Stimulated activated naive B cell treated with anti-CD40 and anti-IgM and Interleukin-4, amounts not matched to agents 10 μg/mL and 1 μg/mL and 100 μg/mL, for 72 hours (primary cell): ENCODE results near the gene SKAP1.

Experiments used
- ATAC-seq, 2 donors: fragments of 150-1000 bp; cut with Tn5 transposase; replicated peaks; 2 replicates each; pipeline ENCODE4 v1.10.0; 2021; ENCODE audit warnings: moderate library complexity in 1 of 2
- DNase-seq: peaks from one replicate; pipeline ENCODE4 v3.0.0; 2021
- H3K27ac Mint-ChIP-seq: one replicate; pipeline ENCODE4 v1.8.0; 2022; ENCODE audit warnings: mild to moderate bottlenecking, mixed read lengths
- H3K27me3 Mint-ChIP-seq, 2 donors: one replicate each; pipeline ENCODE4 v1.8.0; 2022; ENCODE audit warnings: mixed read lengths in 2 of 2
- H3K36me3 Mint-ChIP-seq, 2 donors: one replicate each; pipeline ENCODE4 v1.8.0; 2022; ENCODE audit warnings: mixed read lengths in 2 of 2, mild to moderate bottlenecking in 1 of 2
- H3K4me1 Mint-ChIP-seq, 2 donors: one replicate each; pipeline ENCODE4 v1.8.0; 2022; ENCODE audit warnings: mixed read lengths in 2 of 2, mild to moderate bottlenecking in 1 of 2
- H3K4me3 Mint-ChIP-seq, 2 donors: one replicate each; pipeline ENCODE4 v1.8.0; 2022; ENCODE audit warnings: mild to moderate bottlenecking in 2 of 2, mixed read lengths in 2 of 2, moderate library complexity in 1 of 2
- H3K9me3 Mint-ChIP-seq, 2 donors: one replicate each; pipeline ENCODE4 v1.8.0; 2022; ENCODE audit warnings: mixed read lengths in 2 of 2, mild to moderate bottlenecking in 1 of 2

SKAP1 gene

DNA sequence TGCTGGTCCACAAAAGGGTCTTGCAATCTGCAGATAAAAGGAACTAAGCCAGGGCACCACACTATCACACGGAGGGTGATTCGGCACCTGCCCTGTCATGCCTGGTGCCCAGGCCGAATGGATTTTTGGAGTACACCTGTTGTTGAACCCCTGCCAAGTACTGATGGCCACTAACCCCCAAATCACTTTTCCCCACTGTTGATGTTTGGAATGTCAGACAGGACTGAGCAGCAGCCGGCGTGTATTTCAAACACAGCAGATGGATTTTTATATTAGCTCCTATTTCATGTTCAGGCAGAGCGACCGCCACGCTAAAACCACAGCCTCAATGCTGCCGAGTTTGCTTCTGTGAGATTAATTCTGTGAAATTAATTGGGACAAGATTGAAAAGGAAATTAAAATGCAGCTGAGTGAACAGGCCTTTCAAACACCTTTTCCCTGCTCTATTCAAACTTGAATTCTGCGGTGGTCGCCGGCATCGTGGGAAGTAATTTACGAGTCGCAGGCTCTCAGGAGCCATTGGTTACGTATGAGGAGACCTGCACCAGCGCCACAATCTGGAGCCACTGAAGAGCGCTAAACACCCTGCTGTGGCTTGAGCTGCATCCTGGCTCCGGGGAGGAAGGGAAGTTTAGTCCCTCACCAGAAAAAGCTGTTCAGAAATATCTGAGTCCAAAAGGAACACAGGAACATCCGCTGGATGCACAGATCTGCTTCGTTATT lies 274.0 kb downstream of the SKAP1 start:
- H3K4me3 Mint-ChIP-seq, result no peak overlapping the region
- ATAC-seq (no peak), DNase-seq (no peak)
- peaks cover 11 to 21% of the 10 kb centered on the region in 2 donors for H3K36me3 Mint-ChIP-seq
- no peak overlapping the region for H3K27ac Mint-ChIP-seq
- H3K27me3 Mint-ChIP-seq, result no peaks in the 10 kb centered on the region
- H3K4me1 Mint-ChIP-seq, result peaks cover 0 to 1% of the 10 kb centered on the region in 2 donors
- no peaks in the 10 kb centered on the region for H3K9me3 Mint-ChIP-seq

DNA sequence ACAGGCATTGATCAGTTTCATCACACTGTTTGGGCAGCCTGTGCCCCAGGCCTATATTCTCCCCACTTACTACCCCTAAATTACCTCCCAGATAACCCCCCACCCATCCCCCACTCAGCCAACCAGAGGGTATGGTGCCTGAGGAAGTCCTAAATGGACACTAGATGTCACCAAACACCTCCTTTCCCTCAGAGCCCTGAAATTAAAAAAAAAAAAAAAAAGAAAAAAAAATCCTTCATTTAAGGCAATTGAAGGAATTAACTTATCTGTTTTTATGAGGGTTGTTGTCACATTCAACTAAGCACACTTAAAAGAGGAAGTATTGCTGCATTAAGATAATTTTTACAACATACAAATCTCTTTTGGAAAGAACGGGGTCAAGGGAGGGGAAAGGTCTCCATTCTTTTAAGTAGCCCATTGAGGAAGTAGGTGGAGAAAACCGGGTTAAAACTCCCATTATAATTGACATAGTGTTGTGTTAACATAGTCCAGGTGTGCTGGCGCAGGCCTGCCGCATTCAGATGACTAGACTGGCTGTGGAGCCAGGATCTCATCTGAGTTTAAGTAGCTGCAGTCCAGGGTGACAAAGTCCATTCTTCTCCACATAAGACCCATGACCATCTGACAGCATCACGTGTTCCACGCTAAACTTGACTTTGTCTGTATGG lies 276.2 kb downstream of the SKAP1 start:
- DNase-seq (no peak), ATAC-seq (peak in 1 of 2 donors; percentile 41)
- Mint-ChIP-seq H3K36me3 (peaks cover 11 to 34% of the 10 kb centered on the region in 2 donors), H3K9me3 (no peaks in the 10 kb centered on the region), H3K4me1 (peaks cover 0 to 1% of the 10 kb centered on the region in 2 donors), H3K4me3 (no peak overlapping the region), H3K27me3 (no peaks in the 10 kb centered on the region), H3K27ac (no peak overlapping the region)

DNA sequence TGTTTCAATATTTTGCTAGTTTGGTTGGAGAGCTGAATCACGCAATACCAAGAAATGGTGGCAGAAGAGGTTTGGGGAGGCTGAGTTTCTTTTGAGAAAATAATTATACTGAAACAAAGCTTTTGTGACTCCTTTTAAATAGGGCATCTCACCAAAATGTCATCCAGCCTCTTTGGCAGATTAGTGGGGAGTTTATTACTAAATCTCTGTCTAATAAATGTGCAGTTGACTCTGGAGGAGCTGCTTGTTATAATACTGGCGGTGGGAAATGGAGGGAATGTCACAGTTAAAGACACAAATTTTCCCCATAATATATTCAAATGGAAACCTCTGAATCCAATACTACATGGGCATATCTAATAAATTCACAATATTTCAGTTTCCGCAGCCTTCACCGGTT lies 277.7 kb downstream of the SKAP1 start:
- Mint-ChIP-seq H3K4me3 (no peak overlapping the region), H3K4me1 (peaks cover 0 to 1% of the 10 kb centered on the region in 2 donors), H3K9me3 (no peaks in the 10 kb centered on the region), H3K36me3 (peaks cover 16 to 44% of the 10 kb centered on the region in 2 donors), H3K27ac (no peak overlapping the region), H3K27me3 (no peaks in the 10 kb centered on the region)
- no peak for ATAC-seq
- DNase-seq, result no peak

DNA sequence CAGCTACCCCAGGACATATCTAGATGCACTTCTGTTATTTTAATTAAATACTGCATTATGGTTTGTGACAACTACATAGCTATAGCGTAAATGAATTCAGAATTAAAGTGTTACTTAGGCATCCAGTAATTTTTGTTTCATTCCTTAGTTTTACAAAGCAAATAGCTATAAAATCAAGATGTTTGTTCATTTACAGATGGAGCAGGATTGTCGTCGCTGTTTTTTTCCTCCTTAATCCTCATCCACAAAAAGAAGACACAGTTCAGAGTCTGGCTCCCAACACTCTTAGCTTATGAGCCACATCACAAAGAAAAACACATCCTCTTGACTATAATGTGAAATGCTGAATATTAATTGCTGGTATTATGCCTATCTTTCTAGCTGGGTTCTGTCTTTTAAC lies 278.8 kb downstream of the SKAP1 start:
- DNase-seq (no peak), ATAC-seq (no peak)
- Mint-ChIP-seq H3K36me3 (peaks cover 12 to 46% of the 10 kb centered on the region in 2 donors), H3K9me3 (no peaks in the 10 kb centered on the region), H3K27ac (no peak overlapping the region), H3K4me3 (no peak overlapping the region), H3K4me1 (peaks cover 0 to 1% of the 10 kb centered on the region in 2 donors), H3K27me3 (no peaks in the 10 kb centered on the region)

DNA sequence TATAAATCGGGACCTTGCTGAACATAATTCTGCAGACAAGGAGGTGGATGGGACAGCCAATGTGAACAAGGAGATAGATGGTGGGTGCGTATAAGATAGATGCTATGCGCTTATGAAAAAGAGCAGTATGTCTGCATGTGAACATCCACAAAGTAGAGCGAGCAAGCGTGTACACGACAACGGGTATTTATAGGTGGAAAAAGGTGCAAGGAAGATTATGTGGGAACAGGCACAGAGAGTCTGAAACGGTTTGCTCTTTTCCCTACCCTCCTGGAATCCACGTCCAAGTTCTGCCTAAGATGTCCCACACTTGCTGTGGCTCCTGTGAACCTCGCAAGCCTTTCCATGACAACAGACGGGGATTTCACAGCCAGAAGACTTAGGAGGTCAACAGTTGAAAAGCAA lies 279.4 kb downstream of the SKAP1 start:
- Mint-ChIP-seq H3K27ac (no peak overlapping the region), H3K9me3 (no peaks in the 10 kb centered on the region), H3K36me3 (peaks cover 15 to 45% of the 10 kb centered on the region in 2 donors), H3K4me1 (peaks cover 0 to 1% of the 10 kb centered on the region in 2 donors), H3K4me3 (no peak overlapping the region), H3K27me3 (no peaks in the 10 kb centered on the region)
- DNase-seq (no peak), ATAC-seq (no peak)

DNA sequence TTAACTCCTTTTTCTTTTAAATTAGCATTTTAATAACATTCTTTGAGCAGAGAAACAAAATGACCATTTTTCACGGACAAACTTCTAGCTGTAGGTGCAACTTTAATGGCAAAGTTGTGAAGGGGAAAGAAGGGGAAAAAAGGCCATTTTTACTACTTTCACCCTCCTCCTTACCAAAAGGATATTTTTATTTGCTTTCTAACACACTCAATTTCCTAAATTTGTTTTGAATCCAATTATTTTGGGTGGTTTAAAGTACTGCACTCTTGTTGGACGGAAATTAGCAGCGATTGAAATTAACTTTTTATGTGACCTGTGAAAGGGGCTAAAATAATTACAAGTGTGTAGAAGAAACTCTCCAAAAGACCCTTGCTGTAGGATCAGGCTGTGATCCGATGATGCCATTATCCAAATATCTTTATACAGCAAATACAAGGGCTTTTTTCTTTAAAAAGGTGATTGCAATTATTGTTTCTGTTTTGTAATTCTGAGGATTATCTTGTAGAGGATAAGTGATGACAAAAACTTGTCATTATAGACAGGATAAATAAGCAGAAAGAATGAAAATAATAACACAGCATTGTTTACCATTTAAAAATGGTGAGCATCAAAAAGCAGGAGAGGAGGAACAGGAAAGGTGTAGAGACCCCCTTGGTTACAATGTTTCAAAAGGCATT lies 280.1 kb downstream of the SKAP1 start:
- peaks cover 16 to 45% of the 10 kb centered on the region in 2 donors for H3K36me3 Mint-ChIP-seq
- H3K4me1 Mint-ChIP-seq, result peaks cover 0 to 4% of the 10 kb centered on the region in 2 donors
- no peaks in the 10 kb centered on the region for H3K27me3 Mint-ChIP-seq
- DNase-seq (no peak), ATAC-seq (no peak)
- H3K27ac Mint-ChIP-seq, result no peak overlapping the region
- no peak overlapping the region for H3K4me3 Mint-ChIP-seq
- no peaks in the 10 kb centered on the region for H3K9me3 Mint-ChIP-seq

DNA sequence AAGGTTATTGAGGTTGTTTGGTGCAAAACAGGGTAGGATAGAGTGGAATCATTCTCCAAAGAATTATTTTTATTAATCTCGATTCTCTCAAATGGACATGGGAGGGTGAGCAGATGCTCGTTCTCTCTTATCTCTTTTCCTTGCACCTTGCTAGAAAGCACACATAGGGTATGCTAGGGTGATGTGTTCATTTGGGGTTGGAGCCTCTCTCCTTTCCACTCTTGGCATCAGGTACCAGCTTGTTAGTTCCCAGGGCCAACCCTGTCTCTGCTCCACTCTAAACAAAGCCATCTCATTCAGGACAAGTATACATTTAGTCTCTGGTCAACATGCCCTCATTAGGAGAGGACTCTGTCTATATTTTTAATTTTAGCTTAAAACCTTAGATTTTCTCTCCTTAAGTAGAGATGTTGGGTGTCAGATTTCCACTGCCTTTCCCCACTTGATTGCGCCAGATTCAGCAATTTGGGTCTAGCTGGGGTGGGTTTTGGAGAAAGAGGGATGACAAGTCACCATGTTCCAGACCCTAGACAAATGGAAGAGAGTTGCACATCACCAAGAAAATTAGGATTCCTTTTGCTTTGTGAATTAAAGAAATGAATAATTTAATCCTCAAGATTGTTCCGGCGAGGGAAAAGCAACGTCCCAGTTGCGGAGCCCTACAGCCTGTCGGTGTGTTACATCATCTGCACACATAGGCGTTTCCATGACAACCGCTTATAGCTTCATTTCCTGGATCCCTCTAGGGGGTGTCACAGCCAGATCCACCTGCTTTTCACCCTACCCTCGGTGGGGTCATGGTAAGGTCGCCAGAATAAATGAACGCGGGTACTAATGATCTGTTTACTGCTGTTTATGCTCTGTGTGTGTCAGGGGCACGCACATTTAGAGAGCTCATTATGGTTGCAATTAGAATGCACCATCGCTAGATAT lies 280.9 kb downstream of the SKAP1 start:
- Mint-ChIP-seq H3K27ac (no peak overlapping the region), H3K4me3 (no peak overlapping the region), H3K36me3 (peaks cover 16 to 41% of the 10 kb centered on the region in 2 donors), H3K4me1 (peaks cover 0 to 4% of the 10 kb centered on the region in 2 donors), H3K9me3 (no peaks in the 10 kb centered on the region), H3K27me3 (no peaks in the 10 kb centered on the region)
- DNase-seq (no peak), ATAC-seq (no peak)

DNA sequence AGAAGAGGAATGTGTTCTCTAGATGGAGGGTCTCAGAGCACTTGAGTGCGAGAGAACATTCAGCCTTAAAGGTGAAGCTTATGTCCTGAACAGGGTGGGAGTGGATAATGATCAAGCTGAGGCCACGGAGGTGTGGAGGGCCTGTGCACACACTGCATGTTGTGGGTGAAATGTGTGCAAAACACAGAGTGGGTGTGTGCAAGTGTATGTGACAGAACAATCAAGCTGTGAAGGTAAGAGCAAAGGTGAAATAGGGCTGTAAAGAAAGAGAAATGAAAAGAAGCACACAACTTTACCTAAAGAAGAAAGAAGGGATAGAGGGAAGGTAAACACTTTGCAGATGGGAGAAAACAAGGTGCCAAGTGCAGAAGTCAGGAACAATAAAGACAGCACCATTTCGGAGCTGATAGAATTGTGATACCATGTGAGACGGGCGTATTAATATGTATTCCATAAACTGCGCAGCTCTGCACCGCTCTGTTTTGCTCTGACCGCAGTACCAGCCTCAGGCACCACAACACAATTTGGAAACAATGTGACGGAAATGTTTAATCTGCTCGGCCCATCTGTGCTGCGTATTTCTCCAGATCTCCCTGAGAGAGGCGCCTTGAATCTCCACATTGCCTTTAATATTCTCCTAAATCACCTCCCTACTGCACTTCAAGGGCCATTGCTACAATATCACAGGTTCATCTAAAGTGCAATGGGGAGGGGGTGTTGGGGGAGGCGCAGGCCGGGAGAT lies 281.8 kb downstream of the SKAP1 start:
- Mint-ChIP-seq H3K4me1 (peaks cover 0 to 5% of the 10 kb centered on the region in 2 donors), H3K4me3 (no peak overlapping the region), H3K36me3 (peaks cover 18 to 41% of the 10 kb centered on the region in 2 donors), H3K27ac (no peak overlapping the region), H3K27me3 (no peaks in the 10 kb centered on the region), H3K9me3 (no peaks in the 10 kb centered on the region)
- no peak for ATAC-seq
- no peak for DNase-seq

DNA sequence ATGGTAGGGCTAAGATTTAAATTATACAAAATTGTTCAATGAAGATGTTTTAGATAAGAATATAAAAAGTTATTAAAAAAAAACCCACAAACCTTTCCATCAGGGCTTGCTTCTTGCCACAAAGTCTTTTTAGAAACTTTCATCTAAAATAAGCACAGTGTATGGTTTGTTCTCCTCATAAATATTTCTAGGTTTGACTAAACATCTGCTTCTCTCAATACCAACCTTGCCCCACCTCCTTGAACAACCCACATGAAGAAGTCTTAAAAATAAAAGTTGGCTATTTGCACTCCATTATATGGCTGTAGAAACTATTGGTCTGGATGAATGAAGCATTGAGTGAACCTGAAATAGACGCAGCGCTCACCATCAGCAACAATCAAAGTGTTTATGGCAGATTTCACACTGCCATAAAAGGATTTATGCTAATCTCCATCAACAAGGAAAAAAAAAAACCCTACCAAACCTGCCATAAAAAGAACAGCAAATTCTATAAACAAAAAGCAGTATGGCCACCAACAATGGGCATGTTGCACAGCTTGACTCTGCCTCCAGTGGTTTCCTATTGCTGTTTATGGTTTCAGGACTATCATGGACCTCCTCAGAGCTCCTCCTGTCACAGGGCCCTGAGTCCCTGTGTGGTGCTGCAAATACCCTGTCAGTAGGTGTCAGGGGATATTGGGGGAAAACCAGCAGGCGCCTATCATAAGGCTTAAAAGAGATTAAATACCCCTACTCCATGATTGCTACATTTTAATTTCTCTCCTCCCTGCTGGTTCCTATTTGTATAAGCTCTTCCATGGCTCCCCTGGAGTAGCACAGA lies 284.8 kb downstream of the SKAP1 start:
- Mint-ChIP-seq H3K4me3 (no peak overlapping the region), H3K27me3 (no peaks in the 10 kb centered on the region), H3K36me3 (peaks cover 18 to 36% of the 10 kb centered on the region in 2 donors), H3K27ac (no peak overlapping the region), H3K9me3 (no peaks in the 10 kb centered on the region), H3K4me1 (peaks cover 4 to 11% of the 10 kb centered on the region in 2 donors)
- ATAC-seq (no peak), DNase-seq (no peak)

DNA sequence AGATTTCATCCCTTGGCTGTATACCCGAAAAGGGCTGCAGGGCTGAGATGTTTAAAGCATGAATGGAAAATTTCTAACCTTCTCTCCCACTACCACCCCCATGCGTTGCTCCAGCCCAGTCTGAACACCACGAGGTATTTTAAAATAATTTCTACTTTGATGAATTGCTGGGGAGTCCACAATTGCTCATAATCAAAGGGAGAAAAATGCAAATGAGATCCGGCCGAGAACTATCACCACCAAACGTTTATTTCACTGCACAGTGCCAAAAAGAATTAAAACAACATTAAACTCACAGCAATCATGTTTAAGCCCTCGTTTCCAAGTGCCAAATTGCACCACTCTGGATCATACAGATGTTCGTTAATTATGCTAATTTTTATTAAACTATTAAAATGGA lies 285.8 kb downstream of the SKAP1 start:
- no peak for DNase-seq
- ATAC-seq, result no peak
- Mint-ChIP-seq H3K27ac (no peak overlapping the region), H3K36me3 (peaks cover 23 to 40% of the 10 kb centered on the region in 2 donors), H3K27me3 (no peaks in the 10 kb centered on the region), H3K9me3 (no peaks in the 10 kb centered on the region), H3K4me1 (peaks cover 12 to 18% of the 10 kb centered on the region in 2 donors), H3K4me3 (no peak overlapping the region)

DNA sequence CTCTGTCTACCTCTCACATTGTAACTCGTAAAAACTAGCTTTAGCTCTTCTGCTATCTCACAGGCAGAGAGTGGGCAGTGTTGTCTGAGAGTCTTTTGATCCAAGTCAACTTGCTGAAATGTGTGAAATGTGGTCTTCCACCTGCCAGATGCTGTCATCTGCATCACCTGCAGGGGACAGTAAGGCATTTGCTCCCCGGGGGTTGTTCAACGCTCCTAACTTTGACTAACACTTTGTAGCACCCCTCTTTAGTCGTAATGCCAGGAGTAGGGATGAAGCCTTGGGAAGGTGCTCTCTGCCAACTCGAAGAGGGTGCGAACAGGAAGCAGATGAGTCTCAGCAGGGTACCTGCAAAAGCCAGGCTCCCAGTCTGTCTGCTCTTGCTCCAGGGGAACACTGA lies 286.4 kb downstream of the SKAP1 start:
- H3K4me1 Mint-ChIP-seq, result peaks cover 12 to 18% of the 10 kb centered on the region in 2 donors
- H3K4me3 Mint-ChIP-seq, result no peak overlapping the region
- no peak overlapping the region for H3K27ac Mint-ChIP-seq
- no peaks in the 10 kb centered on the region for H3K27me3 Mint-ChIP-seq
- peaks cover 23 to 36% of the 10 kb centered on the region in 2 donors for H3K36me3 Mint-ChIP-seq
- no peak for ATAC-seq
- no peaks in the 10 kb centered on the region for H3K9me3 Mint-ChIP-seq
- no peak for DNase-seq

DNA sequence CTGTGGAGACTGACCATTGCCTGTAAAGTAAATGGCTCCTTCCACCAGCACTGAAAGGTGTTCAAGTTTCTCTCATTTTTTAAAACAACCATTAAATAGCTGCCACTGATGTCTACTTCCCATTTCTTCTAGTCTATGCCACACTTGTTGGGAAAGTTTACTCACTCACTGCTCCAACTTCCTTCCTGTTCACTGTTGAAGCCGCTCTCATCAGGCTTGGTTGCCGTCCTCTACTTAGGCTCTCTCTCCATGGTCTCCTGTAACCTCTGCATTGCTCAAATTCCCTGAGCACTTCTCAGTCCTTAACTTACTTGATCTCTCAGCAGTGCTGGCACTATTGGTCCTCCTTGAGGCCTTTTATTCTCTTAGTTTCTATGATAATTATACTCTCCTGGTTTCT lies 290.1 kb downstream of the SKAP1 start:
- no peaks in the 10 kb centered on the region for H3K27me3 Mint-ChIP-seq
- ATAC-seq, result peak; percentile 76 to 86
- no peaks in the 10 kb centered on the region for H3K9me3 Mint-ChIP-seq
- H3K36me3 Mint-ChIP-seq, result peaks cover 10 to 22% of the 10 kb centered on the region in 2 donors
- H3K4me1 Mint-ChIP-seq, result peaks cover 12 to 15% of the 10 kb centered on the region in 2 donors
- H3K27ac Mint-ChIP-seq, result peak overlapping the region; percentile 65
- no peak for DNase-seq
- peak overlapping the region; percentile 7 to 14 for H3K4me3 Mint-ChIP-seq

DNA sequence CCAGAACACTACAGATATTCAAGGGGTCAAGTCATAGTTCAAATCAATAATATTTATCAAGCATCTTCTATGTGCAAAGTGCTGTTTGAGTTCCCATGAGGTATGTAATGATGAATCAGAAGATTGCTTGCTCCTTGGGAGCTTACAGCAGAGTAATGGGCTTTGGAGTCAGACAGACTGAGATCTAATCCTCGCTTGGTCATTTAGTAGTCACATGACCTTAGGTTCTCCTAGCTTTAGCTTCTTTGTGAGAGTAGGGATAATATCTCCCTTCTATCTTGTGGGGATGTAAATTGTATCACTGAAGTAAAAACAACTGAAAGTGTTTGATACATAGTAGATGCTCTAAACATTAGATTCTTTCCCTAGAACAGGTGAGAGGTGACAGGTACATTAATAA lies 292.4 kb downstream of the SKAP1 start:
- Mint-ChIP-seq H3K27ac (peak overlapping the region; percentile 48), H3K27me3 (no peaks in the 10 kb centered on the region), H3K4me3 (no peak overlapping the region), H3K4me1 (peaks cover 12 to 13% of the 10 kb centered on the region in 2 donors), H3K36me3 (peaks cover 10 to 22% of the 10 kb centered on the region in 2 donors), H3K9me3 (no peaks in the 10 kb centered on the region)
- no peak for DNase-seq
- no peak for ATAC-seq
